SK-N-SH (cell line): ENCODE data around the gene RAD51B. TPM values are rescaled to one million over a fixed set of nuclear protein-coding genes. Genes with fewer than 3 reads are reported as not detected.

Experiments
- CTCF ChIA-PET: fragments of 300-600, 350-600 bp; formaldehyde crosslinking; extraction: SDS; loops from one replicate; lab custom pipeline; 2021; lab: Yijun Ruan, JAX
- POLR2A ChIA-PET: fragments of 350-600 bp; sonication (Branson Sonifier 250); formaldehyde crosslinking; extraction: SDS; loops from one replicate; lab custom pipeline; 2020; ENCODE audit warnings: antibody characterized with exemption, inconsistent platforms; lab: Yijun Ruan, JAX
- DNase-seq: peaks from one replicate; pipeline ENCODE4 v3.0.0; 2012
- H2AFZ ChIP-seq: fragments of 200-600 bp; sonication (generic); 2 replicates; pipeline ENCODE4 v1.8.1; 2016; ENCODE audit warnings: antibody characterized with exemption, mild to moderate bottlenecking, low read depth
- H3F3A ChIP-seq: fragments of 200-600 bp; sonication (generic); replicated peaks from 2 replicates; pipeline ENCODE3; 2016; ENCODE audit warnings: antibody characterized with exemption, mild to moderate bottlenecking; ENCODE audit not compliant: insufficient read depth
- H3K27ac ChIP-seq, 2 experiments: fragments of 200-500 bp in 1 of 2; fragments of 200-600 bp in 1 of 2; sonication (Bioruptor generic) in 1 of 2; sonication (generic), shearing (Covaris generic) in 1 of 2; 2 replicates each; pipeline versions ENCODE4 v1.5.1 to v1.6.1; 2014 to 2016; ENCODE audit warnings: low read depth in 2 of 2, inconsistent platforms in 1 of 2, low read length in 1 of 2, mild to moderate bottlenecking in 1 of 2, mixed read lengths in 1 of 2
- H3K27me3 ChIP-seq: fragments of 200-600 bp; sonication (generic), shearing (Covaris generic); 2 replicates; pipeline ENCODE4 v1.6.1; 2016; ENCODE audit warnings: mixed run types; ENCODE audit not compliant: insufficient read depth
- H3K36me3 ChIP-seq, 2 experiments: fragments of 200-500 bp in 1 of 2; fragments of 200-600 bp in 1 of 2; sonication (Bioruptor generic) in 1 of 2; sonication (generic) in 1 of 2; replicated peaks in 1 of 2; 2 replicates each; pipeline versions ENCODE3 to v1.5.1; 2014 to 2016; ENCODE audit warnings: low read length in 1 of 2, mild to moderate bottlenecking in 1 of 2; ENCODE audit not compliant: insufficient read depth in 2 of 2, control insufficient read depth in 1 of 2
- H3K4me1 ChIP-seq, 2 experiments: fragments of 200-500 bp in 1 of 2; fragments of 200-600 bp in 1 of 2; sonication (Bioruptor generic) in 1 of 2; sonication (generic), shearing (Covaris generic) in 1 of 2; 2 replicates each; pipeline versions ENCODE4 v1.5.1 to v1.6.1; 2014 to 2016; ENCODE audit warnings: low read depth in 1 of 2, low read length in 1 of 2, mixed run types in 1 of 2; ENCODE audit not compliant: insufficient read depth in 2 of 2, control insufficient read depth in 1 of 2
- H3K4me2 ChIP-seq: fragments of 200-600 bp; sonication (generic), shearing (Covaris generic); 2 replicates; pipeline ENCODE4 v1.6.1; 2017; ENCODE audit warnings: mixed run types
- H3K4me3 ChIP-seq, 2 experiments: fragments of 200-500 bp in 1 of 2; fragments of 200-600 bp in 1 of 2; sonication (Bioruptor generic) in 1 of 2; sonication (generic), shearing (Covaris generic) in 1 of 2; 2 replicates each; pipeline versions ENCODE4 v1.5.1 to v1.8.1; 2014 to 2016; ENCODE audit warnings: low read depth in 2 of 2, inconsistent platforms in 1 of 2, low read length in 1 of 2, mild to moderate bottlenecking in 1 of 2, mixed read lengths in 1 of 2, moderate library complexity in 1 of 2
- H3K79me2 ChIP-seq: fragments of 200-600 bp; sonication (generic); 2 replicates; pipeline ENCODE4 v1.8.1; 2017; ENCODE audit warnings: mild to moderate bottlenecking; ENCODE audit not compliant: insufficient read depth
- H3K9ac ChIP-seq: fragments of 200-600 bp; sonication (generic); 2 replicates; pipeline ENCODE4 v1.6.1; 2017; ENCODE audit warnings: mixed run types
- H3K9me2 ChIP-seq: fragments of 200-600 bp; sonication (generic); 2 replicates; pipeline ENCODE4 v1.6.1; 2017; ENCODE audit warnings: mixed run types
- H3K9me3 ChIP-seq: fragments of 200-600 bp; sonication (generic); 2 replicates; pipeline ENCODE4 v1.6.1; 2017; ENCODE audit warnings: mixed run types, mild to moderate bottlenecking, moderate library complexity
- H4K20me1 ChIP-seq: fragments of 200-600 bp; sonication (generic); 2 replicates; pipeline ENCODE4 v1.6.1; 2017; ENCODE audit warnings: mild to moderate bottlenecking, mixed run types; ENCODE audit not compliant: insufficient read depth
- CTCF ChIP-seq: fragments of 200-600 bp; sonication (generic); IDR thresholded peaks from 2 replicates; pipeline ENCODE4 v1.6.1; 2017; ENCODE audit warnings: antibody characterized with exemption, mild to moderate bottlenecking, moderate library complexity
- ELF1 ChIP-seq: IDR thresholded peaks from 2 replicates; pipeline ENCODE4 v1.4.0; 2012
- EP300 ChIP-seq, 2 experiments: IDR thresholded peaks; 2 replicates each; pipeline versions ENCODE4 v1.4.0 to v1.6.1; 2012; ENCODE audit warnings: borderline replicate concordance in 1 of 2, low read depth in 1 of 2, low read length in 1 of 2
- FOSL2 ChIP-seq: IDR thresholded peaks from 2 replicates; pipeline ENCODE4 v1.4.0; 2012; ENCODE audit warnings: low read depth, mild to moderate bottlenecking, moderate library complexity, borderline replicate concordance
- FOXJ3 ChIP-seq: sonication (generic); formaldehyde crosslinking; IDR thresholded peaks from 2 replicates; pipeline ENCODE4 v1.5.1; 2020; ENCODE audit warnings: mild to moderate bottlenecking, missing genetic modification reagents
- FOXM1 ChIP-seq: IDR thresholded peaks from 2 replicates; pipeline ENCODE4 v1.4.0; 2012; ENCODE audit warnings: low read depth, mild to moderate bottlenecking
- GABPA ChIP-seq: IDR thresholded peaks from 2 replicates; pipeline ENCODE4 v1.4.0; 2012; ENCODE audit warnings: low read depth, mild to moderate bottlenecking
- GATA2 ChIP-seq: sonication (generic); formaldehyde crosslinking; IDR thresholded peaks from 2 replicates; pipeline ENCODE4 v1.5.0; 2020; ENCODE audit warnings: mild to moderate bottlenecking, missing genetic modification reagents
- JUND ChIP-seq: IDR thresholded peaks from 2 replicates; pipeline ENCODE4 v1.4.0; 2012
- MXI1 ChIP-seq: IDR thresholded peaks from 2 replicates; pipeline ENCODE4 v1.6.1; 2012; ENCODE audit warnings: mild to moderate bottlenecking, low read depth, low read length, improper control_type of control experiment
- NFIC ChIP-seq: IDR thresholded peaks from 2 replicates; pipeline ENCODE4 v1.4.0; 2012; ENCODE audit warnings: borderline replicate concordance
- RFX5 ChIP-seq: IDR thresholded peaks from 2 replicates; pipeline ENCODE4 v1.6.1; 2012; ENCODE audit warnings: mild to moderate bottlenecking, improper control_type of control experiment, low read length
- TCF12 ChIP-seq: IDR thresholded peaks from 2 replicates; pipeline ENCODE4 v1.4.0; 2012
- TEAD4 ChIP-seq: IDR thresholded peaks from 2 replicates; pipeline ENCODE4 v1.4.0; 2012; ENCODE audit warnings: mild to moderate bottlenecking, borderline replicate concordance; ENCODE audit not compliant: insufficient read depth
- YY1 ChIP-seq: IDR thresholded peaks from 2 replicates; pipeline ENCODE4 v1.4.0; 2012; ENCODE audit warnings: low read depth, mild to moderate bottlenecking
- WGBS: methylation state at CpG from one replicate; pipeline ENCODE4 v1.1.6; 2017; ENCODE audit warnings: low lambda C conversion rate; 5-methylcytosine and 5-hydroxymethylcytosine counted together
- polyA plus RNA-seq, 3 experiments: library from polyadenylated mRNA; depleted of rRNA; stranded (reverse); fragments of >200 nt; gene quantifications; 2 replicates each; pipeline ENCODE4 v1.2.3, GENCODE V29; 2012
- TF ChIP-seq, protein P1 (sequence below): IDR thresholded peaks from 2 replicates; pipeline ENCODE4 v1.4.0; 2012; ENCODE audit warnings: low read depth, borderline replicate concordance
- TF ChIP-seq, protein P2 (sequence below): fragments of 150-350 bp; IDR thresholded peaks from 2 replicates; pipeline ENCODE4 v1.6.1; 2016; ENCODE audit warnings: mild to moderate bottlenecking, low read depth, low read length

Gene RAD51B
- polyA plus RNA-seq, 1 of the 3 experiments (the other 2 are of a cell fraction): 6.0 TPM

DNA sequence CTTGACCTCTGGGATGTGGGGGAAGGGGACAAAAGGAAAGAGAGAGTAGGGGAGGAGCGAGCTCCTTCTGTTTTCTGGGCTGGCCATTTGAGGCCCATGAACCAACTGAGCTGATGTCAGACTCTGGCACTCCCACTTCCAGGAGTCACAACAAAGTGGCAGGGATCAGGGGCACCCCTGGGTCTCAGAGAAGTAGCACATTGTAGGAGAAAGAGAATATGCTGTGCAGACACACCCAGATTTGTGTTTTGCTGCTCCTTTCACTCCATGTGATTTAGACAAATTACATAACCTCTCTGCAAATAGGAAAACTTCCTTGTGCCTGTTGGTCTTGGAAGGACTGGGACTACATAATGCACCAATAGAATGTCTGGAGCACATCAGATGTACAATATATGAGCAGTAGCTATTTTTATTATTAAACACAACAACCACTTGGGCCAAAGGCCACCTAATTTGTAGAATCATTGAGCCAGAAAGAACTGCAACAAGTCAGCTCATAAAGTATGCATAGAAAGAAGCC, 707.8 kb downstream of the RAD51B start:
- TF ChIP-seq FOXM1 (no peak), CTCF (no peak), ELF1 (no peak), JUND (no peak)
- TF ChIP-seq, protein P1, sequence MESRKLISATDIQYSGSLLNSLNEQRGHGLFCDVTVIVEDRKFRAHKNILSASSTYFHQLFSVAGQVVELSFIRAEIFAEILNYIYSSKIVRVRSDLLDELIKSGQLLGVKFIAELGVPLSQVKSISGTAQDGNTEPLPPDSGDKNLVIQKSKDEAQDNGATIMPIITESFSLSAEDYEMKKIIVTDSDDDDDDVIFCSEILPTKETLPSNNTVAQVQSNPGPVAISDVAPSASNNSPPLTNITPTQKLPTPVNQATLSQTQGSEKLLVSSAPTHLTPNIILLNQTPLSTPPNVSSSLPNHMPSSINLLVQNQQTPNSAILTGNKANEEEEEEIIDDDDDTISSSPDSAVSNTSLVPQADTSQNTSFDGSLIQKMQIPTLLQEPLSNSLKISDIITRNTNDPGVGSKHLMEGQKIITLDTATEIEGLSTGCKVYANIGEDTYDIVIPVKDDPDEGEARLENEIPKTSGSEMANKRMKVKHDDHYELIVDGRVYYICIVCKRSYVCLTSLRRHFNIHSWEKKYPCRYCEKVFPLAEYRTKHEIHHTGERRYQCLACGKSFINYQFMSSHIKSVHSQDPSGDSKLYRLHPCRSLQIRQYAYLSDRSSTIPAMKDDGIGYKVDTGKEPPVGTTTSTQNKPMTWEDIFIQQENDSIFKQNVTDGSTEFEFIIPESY: no peak
- Histone ChIP-seq H3K4me3 (no peak overlapping the region), H4K20me1 (no peaks in the 10 kb centered on the region), H3K27me3 (no peaks in the 10 kb centered on the region), H2AFZ (no peak overlapping the region), H3K4me2 (no peak overlapping the region), H3K9me3 (peaks cover 26% of the 10 kb centered on the region), H3K36me3 (no peaks in the 10 kb centered on the region), H3K27ac (no peak overlapping the region), H3K79me2 (no peaks in the 10 kb centered on the region), H3K4me1 (peaks cover 5 to 7% of the 10 kb centered on the region in 2 experiments; a peak in 1 of 4 replicates), H3K9me2 (no peaks in the 10 kb centered on the region), H3K9ac (no peak overlapping the region), H3F3A (no peaks in the 10 kb centered on the region)
- ChIA-PET CTCF (no interaction called here), POLR2A (no interaction called here)
- no peak for DNase-seq
- 92% methylated on average over 1 of the region's 1 CpG for WGBS

- WGBS: 94% methylated on average over 2 of the region's 2 CpGs
- no peak for DNase-seq
- no peaks in the 10 kb centered on the region for H3F3A ChIP-seq
- H3K4me2 ChIP-seq: no peak overlapping the region
- POLR2A ChIA-PET: no interaction called here
- H3K4me1 ChIP-seq: peaks cover 0 to 1% of the 10 kb centered on the region in 2 experiments; a peak in 1 of 4 replicates
- H3K79me2 ChIP-seq: no peaks in the 10 kb centered on the region
- no peak overlapping the region for H3K9ac ChIP-seq
- H2AFZ ChIP-seq: no peak overlapping the region
- peaks cover 26% of the 10 kb centered on the region for H3K9me3 ChIP-seq
- H3K4me3 ChIP-seq: no peak overlapping the region
- no peak overlapping the region for H3K27ac ChIP-seq
- no peaks in the 10 kb centered on the region for H4K20me1 ChIP-seq
- CTCF ChIA-PET: interaction anchor here (1.7 kb wide), 1 partner anchor 8 kb away, joined by 4 read pairs; no protein-coding TSS in a partner anchor
- no peaks in the 10 kb centered on the region for H3K36me3 ChIP-seq
- no peaks in the 10 kb centered on the region for H3K27me3 ChIP-seq
- no peaks in the 10 kb centered on the region for H3K9me2 ChIP-seq
- TF ChIP-seq FOXJ3 (no peak), TCF12 (no peak), YY1 (no peak), JUND (no peak), EP300 (IDR thresholded peaks at IDR 0.05; ENCODE audit: borderline replicate concordance in 1 of 2, low read depth in 1 of 2, low read length in 1 of 2) (no peak), NFIC (no peak), MXI1 (no peak), RFX5 (no peak), TEAD4 (no peak), GATA2 (CRISPR knock-in tag) (no peak), CTCF (no peak), FOSL2 (no peak), GABPA (no peak)
- TF ChIP-seq, protein P2, sequence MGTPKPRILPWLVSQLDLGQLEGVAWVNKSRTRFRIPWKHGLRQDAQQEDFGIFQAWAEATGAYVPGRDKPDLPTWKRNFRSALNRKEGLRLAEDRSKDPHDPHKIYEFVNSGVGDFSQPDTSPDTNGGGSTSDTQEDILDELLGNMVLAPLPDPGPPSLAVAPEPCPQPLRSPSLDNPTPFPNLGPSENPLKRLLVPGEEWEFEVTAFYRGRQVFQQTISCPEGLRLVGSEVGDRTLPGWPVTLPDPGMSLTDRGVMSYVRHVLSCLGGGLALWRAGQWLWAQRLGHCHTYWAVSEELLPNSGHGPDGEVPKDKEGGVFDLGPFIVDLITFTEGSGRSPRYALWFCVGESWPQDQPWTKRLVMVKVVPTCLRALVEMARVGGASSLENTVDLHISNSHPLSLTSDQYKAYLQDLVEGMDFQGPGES: no peak
- TF ChIP-seq, protein P1: no peak
These were observed 708.6 kb downstream of the RAD51B start for GRCh38 chr14:68528040-68528687.
